ENCODE measurements around the gene PYGO2. TPM values are rescaled to one million over a fixed set of nuclear protein-coding genes. Genes with fewer than 3 reads are reported as not detected.

PYGO2 gene
- total and polyA plus RNA-seq, 2 of the 8 experiments (the other 6 are each of a cell fraction or from before 2014, with no cell fraction given), result 31.0 to 31.6 TPM

GRCh38 chr1:154941333-154942013 lies 20.1 kb downstream of the PYGO2 start:
- no peaks in the 10 kb centered on the region for H4K20me1 ChIP-seq (replicated peaks in 1 of 2; ENCODE audit: control insufficient read depth in 1 of 2, insufficient read depth in 2 of 2, low read length in 2 of 2)
- CTCF ChIA-PET (ENCODE audit: partially characterized antibody), result interaction anchor here (0.9 to 1.4 kb wide), 5 partner anchors 60 to 181 kb away, joined by 3 to 5 read pairs (median 4); partner anchors contain the start of gene EFNA4
- FAIRE-seq, result no peak

More at GRCh38 chr1:154941333-154942013, 20.1 kb downstream of the PYGO2 start:
- Histone ChIP-seq H3K4me3 (ENCODE audit: extremely low read depth in 1 of 4, insufficient read depth in 2 of 4, low read depth in 3 of 4, low read length in 4 of 4) (no peak overlapping the region), H4K5ac (ENCODE audit: insufficient read length, low read depth, low read length) (no peak overlapping the region), H2AK5ac (ENCODE audit: low read depth, low read length) (no peak overlapping the region; the same call in 1 of the 2 replicates), H3K27me3 (replicated peaks in 1 of 4; ENCODE audit: control insufficient read depth in 3 of 4, extremely low read depth in 1 of 4, insufficient read depth in 3 of 4, low read length in 3 of 4) (no peaks in the 10 kb centered on the region), H3K4me1 (replicated peaks in 1 of 4; ENCODE audit: control insufficient read depth in 3 of 4, insufficient read depth in 4 of 4, low read length in 3 of 4) (peaks cover 4 to 9% (median 5%) of the 10 kb centered on the region in 4 experiments; a peak in 6 of 7 replicates), H3K36me3 (ENCODE audit: control insufficient read depth in 2 of 4, insufficient read depth in 4 of 4, low read length in 3 of 4) (no peaks in the 10 kb centered on the region), H3K23ac (ENCODE audit: insufficient read length) (no peak overlapping the region), H2BK15ac (ENCODE audit: low read length) (0 out of 2 replicates have a peak overlapping the region, but pooled peaks have one; percentile 46), H2BK12ac (ENCODE audit: low read depth, low read length) (no peak overlapping the region), H3K18ac (ENCODE audit: extremely low read depth, low read length) (no peak overlapping the region), H2AFZ (ENCODE audit: low read length) (no peak overlapping the region), H2BK20ac (ENCODE audit: low read length) (no peak overlapping the region), H2BK120ac (replicated peaks; ENCODE audit: low read depth, low read length) (no peak overlapping the region), H2BK5ac (ENCODE audit: low read depth, low read length) (no peak overlapping the region), H4K8ac (ENCODE audit: extremely low read depth, insufficient read depth, low read length) (peak overlapping the region; percentile 36; the same call in 1 of the 2 replicates), H3K23me2 (ENCODE audit: low read depth, low read length) (peaks cover 5% of the 10 kb centered on the region; the same call in 1 of the 2 replicates), H4K91ac (replicated peaks; ENCODE audit: insufficient read length, low read length) (peak overlapping the region; percentile 0), H3K56ac (replicated peaks; ENCODE audit: insufficient read length, low read depth, low read length) (no peak overlapping the region), H3K14ac (ENCODE audit: insufficient read length) (no peak overlapping the region), H3K79me1 (ENCODE audit: low read depth, low read length) (no peaks in the 10 kb centered on the region), H3K9me3 (ENCODE audit: insufficient read depth in 2 of 2, low read depth in 1 of 2, low read length in 1 of 2) (no peaks in the 10 kb centered on the region), H3K27ac (ENCODE audit: low read depth, low read length) (no peak overlapping the region), H3K4ac (replicated peaks; ENCODE audit: insufficient read length, low read depth, low read length) (no peak overlapping the region), H3K79me2 (ENCODE audit: control insufficient read depth in 1 of 2, insufficient read depth in 2 of 2, low read length in 2 of 2) (no peaks in the 10 kb centered on the region), H3K4me2 (ENCODE audit: insufficient read depth in 1 of 2, low read depth in 2 of 2, low read length in 2 of 2) (no peak overlapping the region), H3K9ac (replicated peaks in 1 of 4; ENCODE audit: extremely low read depth in 1 of 4, low read depth in 3 of 4, low read length in 3 of 4) (no peak overlapping the region)
- no peak for TF ChIP-seq ATF2 (IDR thresholded peaks at IDR 0.05; ENCODE audit: low read length)
- no peak for TF ChIP-seq HDAC2 (IDR thresholded peaks at IDR 0.05; ENCODE audit: borderline replicate concordance in 1 of 2, low read depth in 2 of 2, low read length in 2 of 2)
- TF ChIP-seq BACH1 (IDR thresholded peaks at IDR 0.05; ENCODE audit: low read length), result no peak
- TF ChIP-seq ZNF274 (IDR thresholded peaks at IDR 0.05; ENCODE audit: borderline replicate concordance, extremely low read depth, low read length), result no peak
- TF ChIP-seq MAFK (IDR thresholded peaks at IDR 0.05; ENCODE audit: low read depth, low read length), result no peak
- no peak for TF ChIP-seq CREB1 (IDR thresholded peaks at IDR 0.05)
- no peak for TF ChIP-seq BCL11A (IDR thresholded peaks at IDR 0.05; ENCODE audit: low read depth in 2 of 2, low read length in 2 of 2)
- no peak for DNase-seq (ENCODE audit: low read depth in 1 of 2, low spot score in 2 of 2)
- WGBS, 2 experiments (ENCODE audit: extremely low coverage in 1 of 2, insufficient coverage in 1 of 2, insufficient read length in 1 of 2, insufficient replicate concordance in 2 of 2, low coverage in 1 of 2, low lambda C conversion rate in 2 of 2, missing lambda C conversion rate in 1 of 2), result 89% methylated on average over 5 of the region's 5 CpGs; no CpG with 5 or more reads in 1 of the 2 experiments
- POLR2A ChIA-PET (ENCODE audit: partially characterized antibody), result interaction anchor here (0.9 to 1.4 kb wide), 3 partner anchors 9 to 32 kb away, joined by 3 to 7 read pairs (median 4); partner anchors contain the start of gene PBXIP1

All from H1 (cell line).